Measurements from ENCODE around the gene ARFRP1.
"Not testable (repeated sequence)": the region's sequence is repeated elsewhere in the genome, so short reads cannot be mapped to it uniquely, and the experiment has no call there.

Gene ARFRP1

GRCh38 chr20:63675681-63676368 lies 32.0 kb downstream of the ARFRP1 start:
- DNase-seq (ENCODE audit: low spot score) = no peak

DNA sequence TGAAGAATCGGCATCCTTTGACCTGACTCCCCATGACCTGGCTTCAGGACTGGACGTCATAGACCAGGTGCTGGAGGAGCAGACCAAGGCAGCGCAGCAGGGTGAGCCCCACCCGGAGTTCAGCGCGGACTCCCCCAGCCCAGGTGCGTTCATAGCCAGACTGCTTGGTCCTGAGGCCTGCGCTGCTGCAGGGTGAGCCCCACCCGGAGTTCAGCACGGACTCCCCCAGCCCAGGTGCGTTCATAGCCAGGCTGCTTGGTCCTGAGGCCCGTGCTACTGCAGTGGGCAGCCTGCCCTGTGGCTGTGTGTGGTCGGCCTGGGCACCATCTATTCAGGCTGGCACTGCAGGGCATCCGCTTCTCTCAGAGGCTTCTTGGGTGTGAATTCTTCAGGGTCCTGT lies 33.8 kb downstream of the ARFRP1 start:
- DNase-seq (ENCODE audit: low spot score) = no peak

DNA sequence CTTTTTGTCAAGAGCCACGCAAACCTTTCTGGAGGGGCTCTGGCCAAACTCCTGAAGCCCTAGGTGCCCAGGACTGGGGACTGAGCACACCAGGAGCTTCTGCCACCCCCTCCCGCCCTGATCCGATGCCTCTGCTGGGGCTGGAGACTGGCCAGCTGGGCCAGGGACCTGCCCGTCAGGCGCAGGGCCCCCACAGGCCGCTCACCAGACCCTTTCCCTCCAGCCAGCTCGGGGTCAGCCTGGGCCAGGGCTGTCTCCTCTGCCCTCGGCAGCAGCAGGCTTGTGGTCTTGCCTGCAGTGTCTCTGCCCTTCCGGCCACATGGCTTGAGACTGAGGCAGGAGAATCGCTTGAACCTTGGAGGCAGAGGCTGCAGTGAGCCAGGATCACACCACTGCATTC lies 35.1 kb downstream of the ARFRP1 start:
- no peak for DNase-seq (ENCODE audit: low spot score)

- not testable (repeated sequence) for DNase-seq (ENCODE audit: low spot score)
Observed at GRCh38 chr20:63671695-63672094, 36.1 kb downstream of the ARFRP1 start.

DNA sequence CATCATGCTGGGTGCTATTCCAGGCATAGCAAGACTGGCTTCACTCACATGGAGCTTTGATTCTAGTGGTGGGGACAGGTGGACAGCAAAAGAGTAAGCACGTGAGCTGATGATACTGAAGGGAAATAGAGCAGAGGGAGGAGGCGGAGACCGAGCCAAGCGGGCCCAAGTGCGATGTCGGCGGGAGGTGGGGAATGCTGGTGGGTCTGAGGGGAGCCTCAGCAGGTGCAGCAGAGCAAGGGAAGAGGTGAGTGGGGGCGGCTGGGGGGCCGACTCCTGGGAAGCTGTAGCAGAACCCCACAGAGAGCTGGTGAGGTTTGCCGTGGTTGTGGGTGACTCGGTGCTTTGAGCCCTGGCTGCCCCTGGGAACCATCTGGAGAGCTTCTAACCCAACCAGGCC lies 39.4 kb downstream of the ARFRP1 start:
- DNase-seq (ENCODE audit: low spot score) = no peak

DNA sequence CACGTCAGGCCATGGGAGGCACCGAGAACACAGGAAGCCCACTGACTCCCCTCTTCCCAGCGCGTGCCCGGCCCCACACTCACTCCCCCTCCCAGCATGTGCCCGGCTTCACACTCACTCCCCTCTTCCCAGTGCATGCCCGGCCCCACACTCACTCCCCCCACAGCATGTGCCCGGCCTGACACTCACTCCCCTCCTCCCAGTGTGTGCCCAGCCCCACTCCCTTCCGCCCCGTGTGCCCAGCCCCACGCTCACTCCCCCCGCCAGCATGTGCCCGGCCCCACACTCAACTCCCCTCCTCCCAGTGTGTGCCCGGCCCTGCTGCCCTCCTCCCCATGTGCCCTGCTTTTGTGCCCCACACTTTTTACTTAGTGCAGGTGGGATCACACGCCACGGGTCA lies 39.9 kb downstream of the ARFRP1 start:
- DNase-seq (ENCODE audit: low spot score) = no peak

GRCh38 chr20:63665708-63666107 lies 42.1 kb downstream of the ARFRP1 start:
- no peak for DNase-seq (ENCODE audit: low spot score)

DNA sequence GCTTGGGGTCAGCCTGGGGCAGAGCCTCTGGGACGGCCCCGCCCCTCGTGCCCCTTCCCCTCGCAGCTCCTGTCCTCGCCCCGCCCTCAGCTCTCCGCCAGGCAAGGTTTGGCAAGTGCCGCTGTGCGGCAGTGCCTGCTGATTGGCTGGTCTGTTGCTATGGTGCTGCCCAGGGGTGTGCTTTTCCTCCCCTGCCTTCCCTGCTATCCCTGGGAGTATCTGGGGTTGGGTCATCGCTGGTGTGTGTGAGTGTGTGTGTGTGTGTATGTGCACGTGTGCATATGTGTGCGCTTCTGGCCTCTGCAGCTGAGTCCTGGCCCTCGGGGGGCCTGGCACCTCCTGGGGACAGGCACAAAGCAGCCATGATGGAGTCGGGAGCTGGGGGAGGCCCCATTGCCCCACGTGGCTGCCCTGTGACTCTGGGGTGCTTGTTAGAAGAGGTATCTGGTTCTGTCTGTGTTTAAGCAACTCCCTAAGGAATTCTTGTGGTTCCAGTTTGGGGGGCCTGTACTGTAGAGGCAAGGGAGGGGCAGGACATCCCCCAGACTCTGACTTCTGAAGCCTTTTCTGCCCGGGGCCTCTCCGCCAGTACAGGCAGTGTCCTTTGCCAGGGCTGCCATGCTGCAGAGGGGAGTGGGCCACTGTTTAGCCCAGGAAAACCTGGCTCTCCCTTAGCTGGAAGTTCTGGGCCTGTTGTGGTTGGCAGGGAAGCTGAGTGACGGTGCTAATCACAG lies 42.7 kb downstream of the ARFRP1 start:
- no peak for DNase-seq (ENCODE audit: low spot score)

DNA sequence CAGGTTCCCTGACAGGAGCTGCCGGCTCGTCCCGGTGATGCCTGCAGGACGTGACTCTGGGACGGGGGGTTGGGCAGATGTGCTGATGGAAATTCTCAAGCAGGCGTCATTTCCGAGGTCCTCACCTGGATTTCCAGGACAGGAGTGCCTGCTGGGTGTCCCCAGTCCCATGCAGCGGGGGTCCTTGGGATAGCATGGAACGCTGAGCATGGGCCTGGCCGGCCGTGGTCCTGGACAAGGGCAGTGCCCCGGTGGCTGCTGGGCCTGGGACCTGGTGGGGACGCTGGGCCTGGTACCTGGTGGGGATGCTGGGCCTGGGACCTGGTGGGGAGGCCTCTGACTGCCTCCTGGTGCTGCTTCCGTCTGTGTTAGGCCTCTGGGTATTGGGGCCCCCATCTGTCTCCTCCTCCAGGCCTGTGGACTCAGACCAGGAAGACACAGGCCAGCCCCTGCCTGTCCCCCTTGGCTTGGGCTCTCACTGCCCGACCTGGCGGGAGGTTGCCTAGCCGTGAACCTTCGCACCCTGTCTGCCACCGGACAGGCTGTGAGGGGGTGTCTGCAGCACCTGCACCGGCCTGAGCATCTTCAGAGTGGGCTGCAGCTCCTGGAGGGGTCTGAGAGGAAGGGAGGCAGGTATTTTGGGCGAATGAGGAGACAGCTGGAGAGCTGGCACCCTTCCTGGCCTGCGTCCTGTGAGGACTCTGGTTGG lies 43.5 kb downstream of the ARFRP1 start:
- DNase-seq (ENCODE audit: low spot score) = no peak

DNA sequence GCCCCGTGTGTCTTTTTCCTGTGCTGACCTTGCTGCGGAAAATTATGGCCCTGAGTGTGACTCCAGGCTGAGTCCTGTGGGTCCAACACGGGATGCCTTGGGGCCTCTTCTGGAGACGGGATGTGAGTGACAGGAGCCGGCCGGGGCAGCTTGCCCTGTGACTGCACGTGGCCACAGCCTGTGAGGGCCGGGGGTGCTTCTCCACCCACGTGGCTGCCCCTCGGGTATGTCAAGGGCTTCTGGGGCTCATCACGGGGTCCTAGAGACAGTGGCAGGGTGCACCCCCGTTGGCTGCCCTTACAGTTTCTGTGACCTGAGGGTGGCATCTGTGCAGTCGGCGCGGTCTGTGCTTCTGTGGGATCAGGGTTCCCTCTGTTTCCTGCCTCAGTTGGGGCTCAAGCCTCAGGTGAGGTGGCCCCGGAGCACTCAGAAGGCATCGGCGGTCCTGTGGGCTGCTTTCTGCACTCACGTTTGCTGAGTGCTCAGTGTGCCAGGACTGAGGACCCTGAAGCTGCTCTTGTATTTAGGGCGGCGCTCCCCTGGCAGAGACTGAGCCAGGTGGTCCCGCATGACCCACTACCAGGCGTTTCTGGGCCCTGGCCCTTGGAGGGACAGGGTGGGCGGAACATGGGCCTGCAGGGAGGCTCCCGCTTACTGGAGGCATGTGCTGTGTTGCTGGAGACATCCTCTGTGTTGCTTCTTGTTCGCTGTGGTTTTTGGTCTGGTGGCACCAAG lies 44.3 kb downstream of the ARFRP1 start:
- no peak for DNase-seq (ENCODE audit: low spot score)

GRCh38 chr20:63662813-63663189 lies 45.0 kb downstream of the ARFRP1 start:
- DNase-seq (ENCODE audit: low spot score) = no peak

DNA sequence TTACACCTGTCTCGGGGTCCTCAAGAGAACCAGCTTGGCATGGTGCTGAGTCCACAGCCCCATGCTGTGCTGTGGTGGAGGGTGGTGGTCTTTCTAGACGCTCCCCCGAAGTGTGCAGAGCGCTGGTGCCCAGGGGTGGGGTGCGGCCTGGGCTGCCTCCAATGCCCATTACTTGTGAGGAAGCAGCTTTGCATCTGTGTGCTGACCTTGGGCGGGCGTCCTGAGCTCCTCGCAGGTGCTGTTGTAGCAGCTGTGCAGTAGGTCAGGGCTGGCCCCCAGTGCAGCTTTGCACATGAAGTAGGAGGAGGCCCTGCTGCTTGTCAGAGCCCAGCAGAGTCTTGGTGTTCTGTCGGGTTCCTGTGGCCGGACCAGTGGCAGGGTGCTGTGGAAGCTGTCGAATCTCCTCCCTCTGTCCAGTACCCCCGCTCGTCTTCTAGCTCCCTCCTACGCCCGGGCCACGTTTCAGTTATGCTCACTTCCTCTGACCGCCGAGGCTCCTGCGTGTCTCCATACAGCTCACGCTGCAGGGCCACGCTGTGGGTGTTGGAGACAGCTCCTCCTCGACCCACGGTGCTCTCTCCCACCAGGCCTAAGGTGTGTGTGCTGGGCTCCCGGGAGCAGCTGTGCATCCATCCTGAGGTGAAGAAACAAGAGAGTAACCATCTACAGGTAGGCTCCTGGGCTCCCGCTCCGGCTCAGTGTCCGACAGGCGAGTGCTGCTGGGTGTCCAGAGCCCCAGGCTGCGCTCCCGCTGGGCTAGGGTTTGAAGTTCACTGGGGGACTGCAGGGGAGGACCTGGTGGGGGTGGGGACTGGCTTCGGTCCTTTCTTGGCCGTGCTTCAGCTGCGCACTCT lies 45.6 kb downstream of the ARFRP1 start:
- DNase-seq (ENCODE audit: low spot score) = no peak

GRCh38 chr20:63661108-63661507 lies 46.7 kb downstream of the ARFRP1 start:
- DNase-seq (ENCODE audit: low spot score) = no peak

DNA sequence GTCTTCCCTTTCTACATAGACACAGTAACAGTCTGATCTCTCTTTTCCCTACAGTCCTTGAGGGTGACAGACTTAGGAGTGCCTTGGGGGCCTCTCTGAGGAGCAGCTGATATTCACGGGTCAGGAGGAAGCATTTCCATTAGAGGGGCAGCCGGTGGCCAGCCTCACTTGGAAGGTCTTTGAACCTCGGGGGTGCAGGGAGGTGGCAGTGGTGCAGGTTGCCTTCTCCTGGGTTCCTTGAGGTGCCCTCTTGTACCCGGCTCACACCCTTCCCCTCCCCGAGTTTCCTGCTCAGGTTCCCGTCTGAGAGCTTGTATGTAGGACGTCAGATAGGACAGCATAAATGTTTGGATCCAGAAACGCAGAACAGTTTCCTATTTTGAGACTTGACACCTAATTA lies 47.2 kb downstream of the ARFRP1 start:
- DNase-seq (ENCODE audit: low spot score) = no peak

DNA sequence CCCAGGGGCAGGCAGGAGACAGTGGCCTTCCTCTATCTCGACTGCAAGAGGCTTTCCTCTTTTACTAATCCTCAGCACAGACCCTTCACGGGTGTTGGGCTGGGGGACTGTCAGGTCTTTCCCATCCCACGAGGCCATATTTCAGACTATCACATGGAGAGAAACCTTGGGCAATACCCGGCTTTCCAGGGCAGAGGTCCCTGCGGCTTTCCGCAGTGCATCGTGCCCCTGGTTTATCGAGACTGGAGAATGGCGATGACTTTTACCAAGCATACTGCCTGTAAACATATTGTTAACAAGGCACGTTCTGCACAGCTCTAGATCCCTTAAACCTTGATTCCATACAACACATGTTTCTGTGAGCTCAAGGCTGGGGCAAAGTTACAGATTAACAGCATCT lies 47.6 kb downstream of the ARFRP1 start:
- DNase-seq (ENCODE audit: low spot score) = not testable (repeated sequence)

GRCh38 chr20:63659370-63659769 lies 48.4 kb downstream of the ARFRP1 start:
- no peak for DNase-seq (ENCODE audit: low spot score)

- no peak for DNase-seq (ENCODE audit: low spot score)
Observed at GRCh38 chr20:63658749-63659187, 49.0 kb downstream of the ARFRP1 start.

GRCh38 chr20:63657937-63658748 lies 49.6 kb downstream of the ARFRP1 start, which contains the start of gene RTEL1:
Gene RTEL1, plus strand, starts transcription at chr20:63658312. Its CDS starts 1,091 bp downstream, at chr20:63659403.
- peak; percentile 82 for DNase-seq (ENCODE audit: low spot score)

GRCh38 chr20:63657260-63657936 lies 50.4 kb downstream of the ARFRP1 start:
- DNase-seq (ENCODE audit: low spot score) = no peak

DNA sequence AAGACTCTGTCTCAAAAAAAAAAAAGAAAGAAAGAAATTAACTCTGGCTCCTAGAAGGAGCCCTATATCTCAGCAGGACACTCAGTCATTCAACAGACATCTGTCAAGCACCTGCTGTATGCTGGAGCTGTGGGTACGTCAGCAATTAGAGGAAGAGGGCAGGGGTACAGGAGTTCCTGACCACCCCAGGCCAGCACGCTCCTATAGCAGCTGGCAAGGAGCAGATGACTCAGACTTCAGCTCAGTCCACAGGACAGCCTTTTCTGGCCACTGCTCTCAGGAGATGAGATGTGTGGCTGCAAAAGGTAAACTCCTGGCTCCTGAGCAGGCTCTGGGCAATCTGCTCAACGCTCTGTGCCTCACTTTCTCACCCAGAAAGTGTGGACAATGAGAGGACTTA lies 51.3 kb downstream of the ARFRP1 start:
- DNase-seq (ENCODE audit: low spot score) = no peak
